ENCODE results near the gene SCAI.

GRCh38 chr9:125137200-125137599, 6.1 kb downstream of the SCAI start:
- TF ChIP-seq CTCF (tag by site-specific recombination; IDR thresholded peaks at IDR 0.05) (no peak), RBAK (tag by site-specific recombination; IDR thresholded peaks at IDR 0.05) (no peak), YY1 (tag by site-specific recombination; IDR thresholded peaks at IDR 0.05) (no peak)
